Calu3 (cell line): Measurements from ENCODE around the gene TRDN. TPM values are rescaled to one million over a fixed set of nuclear protein-coding genes. Genes with fewer than 3 reads are reported as not detected.

Source experiments
- BruUV-seq: library from RNA; stranded (reverse); fragments of 400-500 nt; replicated peaks from 2 replicates; lab custom pipeline; 2021; lab: Mats Ljungman, UMichigan
- CTCF ChIA-PET: fragments of 300-600 bp; sonication (Branson Sonifier 250); formaldehyde crosslinking; loops from one replicate; lab custom pipeline; 2022; ENCODE audit warnings: antibody characterized with exemption; lab: Charles Lee
- DNase-seq: peaks from one replicate; pipeline ENCODE4 v3.0.0; 2022
- H3K27ac Mint-ChIP-seq: one replicate; pipeline ENCODE4 v1.8.0; 2022; ENCODE audit warnings: mixed read lengths; ENCODE audit not compliant: unreplicated experiment
- H3K27me3 Mint-ChIP-seq: one replicate; pipeline ENCODE4 v1.8.0; 2022; ENCODE audit warnings: mixed read lengths; ENCODE audit not compliant: unreplicated experiment
- H3K36me3 Mint-ChIP-seq: one replicate; pipeline ENCODE4 v1.8.0; 2022; ENCODE audit warnings: mild to moderate bottlenecking, moderate library complexity, mixed read lengths; ENCODE audit not compliant: insufficient read depth, unreplicated experiment
- H3K4me1 Mint-ChIP-seq: one replicate; pipeline ENCODE4 v1.8.0; 2022; ENCODE audit warnings: mild to moderate bottlenecking, low read depth, mixed read lengths; ENCODE audit not compliant: unreplicated experiment
- H3K4me3 Mint-ChIP-seq: one replicate; pipeline ENCODE4 v1.8.0; 2022; ENCODE audit warnings: mild to moderate bottlenecking, low read depth, moderate library complexity, mixed read lengths; ENCODE audit not compliant: unreplicated experiment
- H3K9me3 Mint-ChIP-seq: one replicate; pipeline ENCODE4 v1.8.0; 2022; ENCODE audit warnings: low read depth, mixed read lengths; ENCODE audit not compliant: unreplicated experiment
- intact Hi-C: fragments of 100-400 bp; cut with micrococcal nuclease; formaldehyde crosslinking; loops from one replicate; pipeline ENCODE4 v1.10.0; 2022; ENCODE audit not compliant: unreplicated experiment
- total RNA-seq: library from RNA; stranded (reverse); gene quantifications from 2 replicates; pipeline ENCODE4 v1.2.3, GENCODE V29; 2022
- TF ChIP-seq, protein P1 (sequence below): fragments of 200-600 bp; IDR thresholded peaks from one replicate; pipeline ENCODE4 v1.8.0; 2022; ENCODE audit warnings: antibody characterized with exemption; ENCODE audit not compliant: unreplicated experiment

TRDN gene
- total RNA-seq, 1 experiment from 2014 or later: not detected

DNA sequence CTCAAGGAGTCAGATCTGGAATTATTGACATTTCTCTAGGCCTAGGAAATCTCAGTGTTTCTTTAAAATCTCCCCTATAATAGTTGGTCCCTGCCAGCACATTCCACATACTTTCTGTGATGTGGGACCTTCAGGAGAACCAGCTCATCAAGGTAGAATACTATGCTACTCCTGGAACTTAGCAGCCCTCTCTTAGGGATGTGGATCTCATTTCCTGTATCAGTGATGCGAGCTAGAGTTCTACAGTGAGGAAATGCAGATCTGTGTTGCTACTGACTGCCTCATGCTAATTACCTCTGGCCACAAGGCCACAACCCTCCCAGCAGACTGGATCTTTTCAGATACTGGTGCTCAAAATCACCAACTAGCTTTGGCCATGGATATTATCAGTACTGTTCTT is 446.9 kb downstream of the TRDN start:
- H3K4me1 Mint-ChIP-seq: no peaks in the 10 kb centered on the region
- no peak overlapping the region for H3K27ac Mint-ChIP-seq
- no peak overlapping the region for H3K4me3 Mint-ChIP-seq
- no peaks in the 10 kb centered on the region for H3K9me3 Mint-ChIP-seq
- CTCF ChIA-PET: interaction anchor here (0.6 kb wide), 1 partner anchor 11 kb away, joined by 3 read pairs; no protein-coding TSS in a partner anchor
- no peak for DNase-seq
- intact Hi-C loops: no loop called here
- H3K36me3 Mint-ChIP-seq: no peaks in the 10 kb centered on the region
- BruUV-seq: no TSS peak
- H3K27me3 Mint-ChIP-seq: no peaks in the 10 kb centered on the region
- TF ChIP-seq, protein P1, sequence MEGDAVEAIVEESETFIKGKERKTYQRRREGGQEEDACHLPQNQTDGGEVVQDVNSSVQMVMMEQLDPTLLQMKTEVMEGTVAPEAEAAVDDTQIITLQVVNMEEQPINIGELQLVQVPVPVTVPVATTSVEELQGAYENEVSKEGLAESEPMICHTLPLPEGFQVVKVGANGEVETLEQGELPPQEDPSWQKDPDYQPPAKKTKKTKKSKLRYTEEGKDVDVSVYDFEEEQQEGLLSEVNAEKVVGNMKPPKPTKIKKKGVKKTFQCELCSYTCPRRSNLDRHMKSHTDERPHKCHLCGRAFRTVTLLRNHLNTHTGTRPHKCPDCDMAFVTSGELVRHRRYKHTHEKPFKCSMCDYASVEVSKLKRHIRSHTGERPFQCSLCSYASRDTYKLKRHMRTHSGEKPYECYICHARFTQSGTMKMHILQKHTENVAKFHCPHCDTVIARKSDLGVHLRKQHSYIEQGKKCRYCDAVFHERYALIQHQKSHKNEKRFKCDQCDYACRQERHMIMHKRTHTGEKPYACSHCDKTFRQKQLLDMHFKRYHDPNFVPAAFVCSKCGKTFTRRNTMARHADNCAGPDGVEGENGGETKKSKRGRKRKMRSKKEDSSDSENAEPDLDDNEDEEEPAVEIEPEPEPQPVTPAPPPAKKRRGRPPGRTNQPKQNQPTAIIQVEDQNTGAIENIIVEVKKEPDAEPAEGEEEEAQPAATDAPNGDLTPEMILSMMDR: no peak

DNA sequence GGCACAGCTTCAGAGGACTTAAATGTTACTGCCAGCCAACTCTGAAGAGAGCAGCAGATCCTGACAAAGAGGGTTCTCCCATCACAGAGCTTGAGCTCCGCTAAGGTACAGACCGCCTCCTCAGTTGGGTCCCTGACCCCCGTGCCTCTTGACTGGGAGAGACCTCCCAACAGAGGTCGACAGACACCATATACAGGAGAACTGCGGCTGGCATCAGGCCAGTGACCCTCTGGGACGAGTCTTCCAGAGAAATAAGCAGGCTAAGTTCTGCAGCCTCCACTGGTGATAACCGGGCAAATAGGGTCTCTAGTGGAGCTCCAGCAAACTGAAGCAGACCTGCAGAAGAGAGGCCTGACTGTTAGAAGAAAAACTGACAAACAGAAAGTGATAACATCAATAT is 453.8 kb downstream of the TRDN start:
- no TSS peak for BruUV-seq
- DNase-seq: no peak
- Mint-ChIP-seq H3K27me3 (no peaks in the 10 kb centered on the region), H3K4me3 (no peak overlapping the region), H3K27ac (no peak overlapping the region), H3K36me3 (no peaks in the 10 kb centered on the region), H3K9me3 (peaks cover 3% of the 10 kb centered on the region), H3K4me1 (no peaks in the 10 kb centered on the region)
- TF ChIP-seq, protein P1: no peak
- intact Hi-C loops: no loop called here
- CTCF ChIA-PET: no interaction called here

DNA sequence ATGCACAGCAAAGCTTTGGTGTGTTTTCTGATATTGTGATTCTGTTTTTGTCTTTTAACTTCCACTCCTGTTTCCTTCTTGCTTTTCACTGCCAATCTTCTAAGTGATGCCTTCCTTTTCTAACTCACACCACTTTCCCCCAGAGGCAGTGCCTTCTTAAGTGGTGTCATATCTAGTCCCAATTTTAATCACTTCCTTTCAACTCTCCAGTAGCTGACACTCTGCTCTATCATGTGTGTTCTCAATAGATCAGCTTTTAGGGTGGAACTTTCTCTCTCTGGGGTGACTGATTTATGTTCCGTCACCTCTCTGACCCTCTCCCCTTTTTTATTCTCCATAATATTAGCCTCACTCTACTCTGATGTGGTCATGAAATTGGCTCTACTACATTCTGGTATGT is 460.0 kb downstream of the TRDN start:
- TF ChIP-seq, protein P1: no peak
- Mint-ChIP-seq H3K27me3 (no peaks in the 10 kb centered on the region), H3K36me3 (no peaks in the 10 kb centered on the region), H3K4me1 (no peaks in the 10 kb centered on the region), H3K9me3 (no peaks in the 10 kb centered on the region), H3K4me3 (no peak overlapping the region), H3K27ac (no peak overlapping the region)
- CTCF ChIA-PET: no interaction called here
- DNase-seq: no peak
- intact Hi-C loops: no loop called here
- BruUV-seq: no TSS peak

DNA sequence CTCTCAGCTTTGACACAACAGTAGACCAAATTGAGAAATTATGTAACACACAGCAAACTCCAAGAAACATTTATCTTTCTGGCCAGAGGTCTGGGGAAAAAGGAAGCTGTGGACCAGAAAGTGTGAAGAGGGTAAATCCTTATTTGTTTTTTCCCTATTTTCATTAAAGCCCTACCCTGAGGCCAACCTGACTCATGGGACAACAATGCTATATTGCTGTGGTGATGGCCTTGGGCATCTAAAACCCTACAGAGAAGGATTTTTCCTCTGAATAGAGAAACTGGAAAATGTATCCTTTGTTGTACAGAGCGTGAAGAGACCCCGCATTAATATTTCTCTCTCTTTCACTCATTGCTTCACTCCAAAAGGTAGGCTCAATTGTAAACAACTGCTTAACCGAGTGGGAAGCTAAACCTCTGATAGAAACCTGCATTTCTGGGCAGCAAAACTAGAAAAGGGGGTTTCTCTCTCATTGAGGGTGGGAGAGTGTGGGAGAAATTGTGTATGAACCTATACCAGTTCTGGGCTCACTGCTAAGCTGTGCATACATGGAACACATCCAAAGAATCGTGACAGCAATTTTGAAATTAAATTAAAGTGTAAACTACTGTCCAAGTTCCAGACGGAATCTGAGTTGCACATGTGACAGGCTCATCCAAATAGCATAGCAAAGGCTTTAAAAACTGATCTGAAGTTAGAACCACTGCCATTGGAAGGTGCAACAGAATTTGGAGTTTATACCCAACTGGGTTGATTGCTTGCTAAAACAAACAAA is 465.2 kb downstream of the TRDN start:
- TF ChIP-seq, protein P1: no peak
- Mint-ChIP-seq H3K27ac (no peak overlapping the region), H3K27me3 (no peaks in the 10 kb centered on the region), H3K36me3 (no peaks in the 10 kb centered on the region), H3K4me3 (no peak overlapping the region), H3K9me3 (no peaks in the 10 kb centered on the region), H3K4me1 (no peaks in the 10 kb centered on the region)
- no peak for DNase-seq
- intact Hi-C loops: no loop called here
- no TSS peak for BruUV-seq
- CTCF ChIA-PET: no interaction called here
